Thymus (tissue), 11 donors: ENCODE results near the gene MTUS2. TPM values are rescaled to one million over a fixed set of nuclear protein-coding genes. Genes with fewer than 3 reads are reported as not detected.

Experiments used
- DNase-seq, 9 donors: peaks; one replicate each; pipeline ENCODE4 v3.0.0-alpha.2; 2013; ENCODE audit warnings: low spot score in 9 of 9, low read depth in 6 of 9, missing footprints in 1 of 9
- H3K27ac ChIP-seq, 2 donors: one replicate each; pipeline ENCODE4 v1.5.1; 2013; ENCODE audit warnings: control low read depth in 1 of 2, low read depth in 1 of 2, low read length in 1 of 2, mild to moderate bottlenecking in 1 of 2, moderate library complexity in 1 of 2
- H3K27me3 ChIP-seq, 2 donors: one replicate each; pipeline ENCODE4 v1.5.1; 2013; ENCODE audit warnings: low read length in 1 of 2; ENCODE audit not compliant: control insufficient read depth in 2 of 2, insufficient read depth in 1 of 2
- H3K36me3 ChIP-seq, 2 donors: one replicate each; pipeline ENCODE4 v1.5.1; 2013; ENCODE audit warnings: low read length in 1 of 2, mild to moderate bottlenecking in 1 of 2, moderate library complexity in 1 of 2; ENCODE audit not compliant: control insufficient read depth in 2 of 2, insufficient read depth in 2 of 2
- H3K4me1 ChIP-seq, 2 donors: one replicate each; pipeline ENCODE4 v1.5.1; 2013; ENCODE audit warnings: low read length in 2 of 2; ENCODE audit not compliant: control insufficient read depth in 2 of 2, insufficient read depth in 2 of 2
- H3K4me3 ChIP-seq, 2 donors: one replicate each; pipeline ENCODE4 v1.5.1; 2013; ENCODE audit warnings: low read length in 2 of 2, control low read depth in 1 of 2, mild to moderate bottlenecking in 1 of 2
- H3K9me3 ChIP-seq, 2 donors: one replicate each; pipeline ENCODE4 v1.5.1; 2013; ENCODE audit warnings: low read length in 1 of 2, mild to moderate bottlenecking in 1 of 2; ENCODE audit not compliant: control insufficient read depth in 2 of 2, insufficient read depth in 1 of 2
- WGBS: extraction: QIAGEN DNeasy Blood & Tissue Kit; methylation state at CpG from one replicate; pipeline ENCODE4 v1.1.7; 2013; 5-methylcytosine and 5-hydroxymethylcytosine counted together
- polyA plus RNA-seq: library from polyadenylated mRNA; stranded (reverse); fragments of 200-250 nt; gene quantifications from one replicate; pipeline ENCODE4 v1.2.3, GENCODE V29; 2013
- total RNA-seq: library from RNA; stranded (reverse); fragments of 120-200 nt; gene quantifications from one replicate; pipeline ENCODE4 v1.2.4, GENCODE V29; 2013
- donor health status: healthy.

The MTUS2 gene
- total and polyA plus RNA-seq, 2 donors: 0.09 to 0.18 TPM

DNA sequence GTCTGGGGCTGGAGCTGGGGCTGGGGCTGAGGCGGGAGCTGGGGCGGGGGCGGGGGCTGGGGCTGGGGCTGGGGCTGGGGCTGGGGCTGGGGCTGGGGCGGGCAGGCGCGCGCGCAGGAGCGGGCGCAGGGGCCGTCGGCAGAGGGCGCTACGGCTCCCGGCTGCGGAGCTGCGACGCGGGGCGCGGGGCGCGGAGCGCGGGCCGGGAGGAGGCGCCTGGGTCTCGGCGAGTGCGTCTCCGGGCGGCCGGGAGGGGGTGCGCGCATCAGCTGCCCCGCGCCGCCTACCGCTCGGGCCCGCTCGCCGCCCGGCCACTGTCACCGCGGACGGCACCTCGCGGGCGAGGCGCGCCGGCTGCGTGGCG is 422 bp upstream of the MTUS2 start:
- Histone ChIP-seq H3K4me1 (peaks cover 0 to 5% of the 10 kb centered on the region in 2 donors), H3K27ac (no peak overlapping the region), H3K36me3 (no peaks in the 10 kb centered on the region), H3K27me3 (peaks cover 28 to 48% of the 10 kb centered on the region in 2 donors), H3K9me3 (no peaks in the 10 kb centered on the region), H3K4me3 (peak overlapping the region in 1 of 2 donors; percentile 34)
- peak in 3 of 9 donors; percentile 14 to 37 (median 35) for DNase-seq
- 1% methylated on average over 53 of the region's 55 CpGs for WGBS

DNA sequence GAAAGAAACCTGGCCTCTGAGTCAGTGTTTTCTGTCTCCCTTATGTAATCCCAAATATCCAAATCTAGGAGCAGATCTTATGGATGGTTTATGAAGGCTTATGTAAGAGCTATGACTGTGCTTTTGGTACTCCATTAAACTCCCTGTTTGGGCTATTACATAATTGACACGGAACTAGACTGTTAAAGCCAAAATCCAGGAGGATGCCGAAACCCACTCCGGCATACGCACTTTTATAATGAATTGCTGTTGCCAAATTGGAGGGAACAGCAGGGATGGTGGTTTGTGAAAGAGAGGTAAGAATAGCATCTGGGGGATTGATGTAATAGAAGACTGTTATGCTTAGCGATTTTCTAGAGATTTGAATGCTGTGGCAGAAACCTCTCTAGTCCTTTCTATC is 2.0 kb downstream of the MTUS2 start:
- no peak for DNase-seq
- peaks cover 28 to 47% of the 10 kb centered on the region in 2 donors for H3K27me3 ChIP-seq
- no peaks in the 10 kb centered on the region for H3K9me3 ChIP-seq
- H3K36me3 ChIP-seq: no peaks in the 10 kb centered on the region
- no peak overlapping the region for H3K27ac ChIP-seq
- H3K4me1 ChIP-seq: peaks cover 0 to 5% of the 10 kb centered on the region in 2 donors
- H3K4me3 ChIP-seq: no peak overlapping the region
- 94% methylated on average over 5 of the region's 5 CpGs for WGBS

DNA sequence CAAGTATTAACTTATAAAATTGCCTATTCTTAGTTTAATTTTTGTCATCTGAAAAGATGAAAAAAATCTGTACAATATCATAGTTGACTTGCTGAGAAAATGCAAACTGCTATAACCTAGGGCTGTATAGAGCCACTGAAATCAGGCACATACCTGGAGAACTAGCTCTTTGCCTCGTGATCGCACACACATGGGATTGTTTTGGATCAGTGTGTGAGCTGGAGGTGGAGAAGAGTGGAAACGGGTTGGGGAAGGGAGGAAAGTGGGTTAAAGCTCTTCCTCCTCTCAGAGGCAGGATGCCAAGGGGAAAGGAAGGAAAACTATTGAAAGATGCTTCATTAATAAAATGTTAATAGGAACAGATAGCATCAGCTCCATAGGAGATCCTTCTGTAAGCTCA is 2.7 kb downstream of the MTUS2 start:
- H3K27ac ChIP-seq: no peak overlapping the region
- DNase-seq: no peak
- no peaks in the 10 kb centered on the region for H3K9me3 ChIP-seq
- H3K36me3 ChIP-seq: no peaks in the 10 kb centered on the region
- H3K4me1 ChIP-seq: peaks cover 0 to 5% of the 10 kb centered on the region in 2 donors
- peaks cover 28 to 42% of the 10 kb centered on the region in 2 donors for H3K27me3 ChIP-seq
- WGBS: 82% methylated on average over 3 of the region's 3 CpGs
- H3K4me3 ChIP-seq: no peak overlapping the region

DNA sequence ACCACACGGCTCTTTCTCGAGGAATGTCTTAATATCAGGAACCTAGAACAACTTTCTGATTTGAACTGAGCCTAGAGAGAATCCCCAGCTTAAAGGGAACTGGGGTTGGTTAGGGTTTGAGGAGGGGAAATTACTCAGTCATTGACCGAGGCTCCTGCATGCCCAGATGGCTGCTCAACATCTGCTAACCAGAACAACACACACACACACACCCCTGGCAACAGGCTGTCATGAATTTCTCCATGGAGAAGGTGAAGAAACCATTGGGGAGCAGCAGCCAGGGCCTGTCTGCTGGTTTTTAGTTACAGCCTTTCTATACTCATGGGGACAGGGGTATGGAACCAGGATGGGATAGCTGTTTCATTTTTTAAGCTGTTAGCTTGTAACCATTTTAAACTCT is 5.2 kb downstream of the MTUS2 start:
- Histone ChIP-seq H3K9me3 (peaks cover 0 to 4% of the 10 kb centered on the region in 2 donors), H3K36me3 (no peaks in the 10 kb centered on the region), H3K4me3 (no peak overlapping the region), H3K27me3 (peaks cover 11 to 23% of the 10 kb centered on the region in 2 donors), H3K27ac (no peak overlapping the region), H3K4me1 (peaks cover 0 to 4% of the 10 kb centered on the region in 2 donors)
- DNase-seq: no peak
- 94% methylated on average over 3 of the region's 3 CpGs for WGBS

DNA sequence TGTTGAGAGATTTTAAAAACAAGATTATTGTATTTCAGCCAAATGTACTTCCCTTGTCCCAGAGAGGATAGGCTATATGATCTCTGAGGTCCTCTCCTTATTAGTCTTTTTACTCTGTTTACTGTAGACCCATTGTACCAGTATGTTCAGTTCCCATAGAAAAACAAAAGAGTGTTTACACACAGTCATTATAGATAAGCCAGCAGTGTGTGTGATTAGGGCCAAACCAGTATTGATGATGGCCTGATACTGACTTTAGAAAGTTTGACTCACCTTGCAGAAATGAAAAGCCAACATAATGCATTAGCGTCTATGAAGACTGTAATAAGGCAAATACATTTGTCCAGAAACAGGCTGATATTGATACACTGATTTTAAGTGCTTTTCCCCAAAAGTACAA is 6.2 kb downstream of the MTUS2 start:
- DNase-seq: no peak
- Histone ChIP-seq H3K27ac (no peak overlapping the region), H3K4me3 (no peak overlapping the region), H3K9me3 (peaks cover 0 to 4% of the 10 kb centered on the region in 2 donors), H3K36me3 (no peaks in the 10 kb centered on the region), H3K4me1 (no peaks in the 10 kb centered on the region), H3K27me3 (peaks cover 2 to 14% of the 10 kb centered on the region in 2 donors)
- WGBS: 96% methylated on average over 1 of the region's 1 CpG

DNA sequence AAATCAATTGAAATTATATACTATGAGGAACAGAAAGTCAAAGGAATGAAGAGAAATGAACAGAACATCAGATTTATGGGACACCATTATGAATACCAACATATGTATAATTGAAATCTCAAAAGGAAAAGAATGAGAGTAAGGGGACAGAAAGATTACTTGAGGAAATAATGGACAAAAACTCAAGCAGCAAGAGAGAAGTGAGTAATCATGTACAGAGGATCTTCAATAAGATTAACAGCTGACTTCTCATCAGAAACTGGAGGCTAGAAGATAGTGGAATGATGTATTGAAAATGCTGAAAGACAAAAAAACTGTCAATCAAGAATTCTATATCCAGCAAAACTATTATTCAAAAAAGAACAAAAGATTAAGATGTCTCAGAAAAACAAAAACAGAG is 10.4 kb downstream of the MTUS2 start:
- H3K36me3 ChIP-seq: no peaks in the 10 kb centered on the region
- no peak for DNase-seq
- H3K27ac ChIP-seq: no peak overlapping the region
- no peaks in the 10 kb centered on the region for H3K27me3 ChIP-seq
- H3K4me3 ChIP-seq: no peak overlapping the region
- H3K4me1 ChIP-seq: no peaks in the 10 kb centered on the region
- peaks cover 0 to 4% of the 10 kb centered on the region in 2 donors for H3K9me3 ChIP-seq

DNA sequence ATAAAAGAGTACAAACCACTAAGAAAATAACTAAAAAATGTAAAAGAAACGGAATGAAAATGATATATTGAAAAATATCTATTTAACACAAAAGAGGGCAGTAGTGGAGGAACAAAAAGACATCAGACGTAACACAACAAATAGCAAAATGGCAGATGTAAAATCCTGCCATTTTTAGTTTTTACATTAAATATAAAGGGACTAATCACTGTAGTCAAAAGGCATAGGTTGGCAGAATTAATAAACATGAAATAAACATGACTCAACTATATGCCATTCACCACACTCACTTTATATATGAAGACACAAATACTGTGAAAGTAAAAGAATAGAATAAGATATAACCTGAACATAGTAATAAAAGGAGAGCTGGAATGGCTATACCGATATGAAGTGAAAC is 11.0 kb downstream of the MTUS2 start:
- Histone ChIP-seq H3K27ac (no peak overlapping the region), H3K36me3 (no peaks in the 10 kb centered on the region), H3K4me3 (no peak overlapping the region), H3K4me1 (no peaks in the 10 kb centered on the region), H3K27me3 (no peaks in the 10 kb centered on the region), H3K9me3 (peaks cover 0 to 4% of the 10 kb centered on the region in 2 donors)
- no peak for DNase-seq
- WGBS: 80% methylated on average over 3 of the region's 3 CpGs

DNA sequence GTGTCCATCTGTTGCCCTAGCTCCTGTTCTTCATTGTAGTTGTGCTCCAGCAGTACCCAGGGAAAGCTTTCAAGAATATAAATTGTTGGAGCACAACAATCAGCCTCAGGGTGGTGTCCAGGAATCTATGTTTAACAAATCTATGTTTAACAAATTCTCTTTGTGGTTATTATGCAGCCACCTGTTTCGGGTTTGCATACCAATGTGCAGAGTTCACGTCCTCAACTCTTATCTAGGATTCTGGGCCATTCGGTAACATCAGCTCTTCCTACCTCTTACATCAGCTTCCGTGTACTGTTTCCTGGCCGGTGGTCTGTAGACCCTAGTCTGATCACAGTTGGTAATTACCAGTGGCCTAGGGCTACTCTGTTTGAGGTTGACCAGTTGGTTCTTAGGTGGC is 17.0 kb downstream of the MTUS2 start:
- WGBS: 92% methylated on average over 5 of the region's 5 CpGs
- H3K27me3 ChIP-seq: no peaks in the 10 kb centered on the region
- no peaks in the 10 kb centered on the region for H3K4me1 ChIP-seq
- no peaks in the 10 kb centered on the region for H3K36me3 ChIP-seq
- no peak for DNase-seq
- H3K27ac ChIP-seq: no peak overlapping the region
- H3K9me3 ChIP-seq: no peaks in the 10 kb centered on the region
- no peak overlapping the region for H3K4me3 ChIP-seq

DNA sequence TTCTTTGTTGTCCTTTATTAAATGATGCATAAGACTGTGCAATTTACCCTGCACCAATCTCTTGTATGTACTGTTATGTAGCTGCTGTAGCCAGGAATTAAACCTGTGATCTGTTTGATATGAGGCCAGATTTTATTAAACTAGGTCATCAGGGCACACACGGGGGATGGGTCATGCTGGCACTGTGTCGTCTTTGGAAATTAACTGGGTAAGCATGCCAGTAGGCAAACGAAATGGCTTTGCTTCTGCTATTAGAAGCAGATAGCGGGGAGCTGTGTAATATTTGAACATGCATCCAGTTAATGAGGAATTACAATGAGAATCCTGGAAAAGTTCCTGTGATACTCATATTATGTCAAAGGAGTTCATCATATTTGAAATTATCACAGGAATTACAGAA is 23.5 kb downstream of the MTUS2 start:
- DNase-seq: no peak

DNA sequence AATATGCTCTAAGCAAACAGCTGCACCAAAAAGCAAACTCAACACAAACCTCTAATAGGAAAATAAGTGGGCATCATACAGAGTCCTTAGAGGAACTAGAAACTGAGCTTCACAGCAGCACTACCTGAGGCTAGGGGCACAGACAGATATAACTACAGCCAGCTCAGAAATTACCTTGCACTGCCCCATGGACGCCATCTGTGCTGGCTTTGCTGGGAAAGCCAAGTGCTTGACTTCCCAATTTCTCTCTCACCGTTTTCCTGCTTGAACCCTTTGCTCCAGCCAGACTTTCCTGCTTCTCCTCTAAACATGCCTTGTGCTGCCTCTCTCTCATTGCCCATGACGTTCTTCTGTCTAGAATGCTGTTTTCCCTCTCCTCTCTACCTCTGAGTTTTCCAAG is 29.3 kb downstream of the MTUS2 start:
- no peaks in the 10 kb centered on the region for H3K4me1 ChIP-seq
- 80% methylated on average over 3 of the region's 3 CpGs for WGBS
- DNase-seq: no peak

More for the DNA sequence above, 23.5 kb downstream of the MTUS2 start:
- no peaks in the 10 kb centered on the region for H3K27me3 ChIP-seq
- no peaks in the 10 kb centered on the region for H3K4me1 ChIP-seq
- WGBS: 93% methylated on average over 4 of the region's 4 CpGs
- no peak overlapping the region for H3K4me3 ChIP-seq
- H3K36me3 ChIP-seq: no peaks in the 10 kb centered on the region
- no peaks in the 10 kb centered on the region for H3K9me3 ChIP-seq
- H3K27ac ChIP-seq: no peak overlapping the region

More for the DNA sequence above, 29.3 kb downstream of the MTUS2 start:
- Histone ChIP-seq H3K27me3 (no peaks in the 10 kb centered on the region), H3K27ac (no peak overlapping the region), H3K4me3 (no peak overlapping the region), H3K9me3 (no peaks in the 10 kb centered on the region), H3K36me3 (no peaks in the 10 kb centered on the region)
